ENCODE measurements around the gene SPG11.

The SPG11 gene

DNA sequence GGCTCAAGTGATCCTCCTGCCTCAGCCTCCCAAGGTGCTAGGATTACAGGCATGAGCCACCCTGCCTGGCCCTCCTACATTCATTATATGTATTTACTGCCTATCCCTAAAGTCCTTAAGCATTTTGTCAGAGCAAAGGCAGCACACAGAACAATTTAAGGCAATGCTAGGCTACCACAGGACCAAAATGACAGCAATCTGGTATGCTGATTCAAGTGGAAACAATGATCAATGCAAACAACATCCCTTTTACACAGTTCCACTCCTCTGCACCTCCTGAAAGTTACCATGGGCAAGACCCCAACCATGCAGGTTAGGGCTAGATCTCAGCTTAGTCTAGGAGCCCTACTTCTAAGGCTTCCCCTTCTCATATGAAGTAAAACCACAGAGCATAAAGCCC is 40.3 kb downstream of the SPG11 start:
- Histone ChIP-seq H3F3A (ENCODE audit: insufficient read depth, low read length) (no peaks in the 10 kb centered on the region), H3K9me3 (replicated peaks; ENCODE audit: insufficient read depth, low read length) (no peaks in the 10 kb centered on the region), H2AFZ (ENCODE audit: low read length) (no peak overlapping the region), H3K27me3 (replicated peaks; ENCODE audit: insufficient read depth, low read length) (no peaks in the 10 kb centered on the region), H3K27ac (ENCODE audit: low read length) (no peak overlapping the region), H3K9ac (ENCODE audit: low read length) (no peak overlapping the region), H3K36me3 (replicated peaks; ENCODE audit: insufficient read depth, low read length) (peaks cover 3% of the 10 kb centered on the region; the same call in 1 of the 2 replicates), H4K20me1 (ENCODE audit: insufficient read depth, low read length) (no peaks in the 10 kb centered on the region), H3K4me2 (ENCODE audit: low read depth, low read length) (no peak overlapping the region), H3K4me1 (ENCODE audit: low read length) (no peaks in the 10 kb centered on the region), H3K4me3 (ENCODE audit: low read length) (no peak overlapping the region), H3K9me2 (replicated peaks; ENCODE audit: insufficient read depth, low read length) (no peaks in the 10 kb centered on the region), H3K79me2 (ENCODE audit: low read length) (no peaks in the 10 kb centered on the region)
- no peak for TF ChIP-seq EZH2 (optimal IDR thresholded peaks at IDR 0.05; ENCODE audit: low read depth, low read length)
- no peak for TF ChIP-seq CTCF (IDR thresholded peaks at IDR 0.05; ENCODE audit: low read length)
- TF ChIP-seq EZH2phosphoT487 (IDR thresholded peaks at IDR 0.05; ENCODE audit: low read length) = no peak
- no peak for DNase-seq

GRCh38 chr15:44620081-44620480 is 43.4 kb downstream of the SPG11 start:
- H3K36me3 ChIP-seq (replicated peaks; ENCODE audit: insufficient read depth, low read length) = peaks cover 4% of the 10 kb centered on the region; the same call in 1 of the 2 replicates
- no peak overlapping the region for H3K4me2 ChIP-seq (ENCODE audit: low read depth, low read length)
- H3K27ac ChIP-seq (ENCODE audit: low read length) = no peak overlapping the region
- TF ChIP-seq CTCF (IDR thresholded peaks at IDR 0.05; ENCODE audit: low read length) = no peak
- TF ChIP-seq EZH2phosphoT487 (IDR thresholded peaks at IDR 0.05; ENCODE audit: low read length) = no peak
- TF ChIP-seq EZH2 (optimal IDR thresholded peaks at IDR 0.05; ENCODE audit: low read depth, low read length) = no peak
- no peak overlapping the region for H3K4me3 ChIP-seq (ENCODE audit: low read length)
- H3K4me1 ChIP-seq (ENCODE audit: low read length) = no peaks in the 10 kb centered on the region
- H3F3A ChIP-seq (ENCODE audit: insufficient read depth, low read length) = no peaks in the 10 kb centered on the region
- H3K27me3 ChIP-seq (replicated peaks; ENCODE audit: insufficient read depth, low read length) = no peaks in the 10 kb centered on the region
- H2AFZ ChIP-seq (ENCODE audit: low read length) = no peak overlapping the region
- DNase-seq = no peak
- no peaks in the 10 kb centered on the region for H3K9me2 ChIP-seq (replicated peaks; ENCODE audit: insufficient read depth, low read length)
- H3K9me3 ChIP-seq (replicated peaks; ENCODE audit: insufficient read depth, low read length) = no peaks in the 10 kb centered on the region
- H3K9ac ChIP-seq (ENCODE audit: low read length) = no peak overlapping the region
- no peaks in the 10 kb centered on the region for H4K20me1 ChIP-seq (ENCODE audit: insufficient read depth, low read length)
- no peaks in the 10 kb centered on the region for H3K79me2 ChIP-seq (ENCODE audit: low read length)

DNA sequence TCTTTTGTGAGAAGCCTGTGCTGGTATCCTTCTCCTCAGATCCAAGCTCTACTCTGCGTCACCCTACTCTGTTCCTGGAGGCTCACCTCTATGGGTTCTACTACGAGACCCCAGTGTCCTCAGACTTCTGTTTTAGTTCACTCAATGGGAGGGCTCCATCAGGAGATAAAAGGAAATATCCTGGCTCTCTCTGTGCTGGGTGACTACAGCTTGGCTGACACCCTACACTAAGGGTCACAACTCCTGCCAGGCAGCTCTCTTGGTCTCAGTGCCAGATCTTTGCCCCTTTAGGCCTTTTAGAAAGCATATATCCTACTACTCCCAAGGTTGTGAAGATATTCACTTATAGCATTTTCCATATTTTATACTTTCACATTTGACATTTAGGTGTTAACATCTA is 46.5 kb downstream of the SPG11 start:
- no peak for DNase-seq
- Histone ChIP-seq H3K79me2 (ENCODE audit: low read length) (no peaks in the 10 kb centered on the region), H4K20me1 (ENCODE audit: insufficient read depth, low read length) (no peaks in the 10 kb centered on the region), H2AFZ (ENCODE audit: low read length) (no peak overlapping the region), H3K27ac (ENCODE audit: low read length) (no peak overlapping the region), H3F3A (ENCODE audit: insufficient read depth, low read length) (no peaks in the 10 kb centered on the region), H3K4me1 (ENCODE audit: low read length) (no peaks in the 10 kb centered on the region), H3K9me2 (replicated peaks; ENCODE audit: insufficient read depth, low read length) (no peaks in the 10 kb centered on the region), H3K4me3 (ENCODE audit: low read length) (no peak overlapping the region), H3K4me2 (ENCODE audit: low read depth, low read length) (no peak overlapping the region), H3K9ac (ENCODE audit: low read length) (no peak overlapping the region), H3K27me3 (replicated peaks; ENCODE audit: insufficient read depth, low read length) (no peaks in the 10 kb centered on the region), H3K36me3 (replicated peaks; ENCODE audit: insufficient read depth, low read length) (peaks cover 9% of the 10 kb centered on the region), H3K9me3 (replicated peaks; ENCODE audit: insufficient read depth, low read length) (no peaks in the 10 kb centered on the region)
- TF ChIP-seq CTCF (IDR thresholded peaks at IDR 0.05; ENCODE audit: low read length) (no peak), EZH2 (optimal IDR thresholded peaks at IDR 0.05; ENCODE audit: low read depth, low read length) (no peak)

Measured in MM.1S (cell line).